Mucosa of descending colon (tissue), 3 donors: Measurements from ENCODE around the gene R3HDM4. TPM values are rescaled to one million over a fixed set of nuclear protein-coding genes. Genes with fewer than 3 reads are reported as not detected.

Experiments
- ATAC-seq: fragments of 200-7000 bp; cut with Tn5 transposase; one replicate; pipeline ENCODE4 v1.9.1; 2020; ENCODE audit warnings: mild to moderate bottlenecking, moderate library complexity
- DNase-seq, 3 donors: peaks; one replicate each; pipeline ENCODE4 v3.0.0-alpha.2; 2020
- H3K36me3 ChIP-seq: fragments of 200-600 bp; one replicate; pipeline ENCODE4 v1.8.0; 2021; ENCODE audit warnings: low read depth, mild to moderate bottlenecking
- H3K4me1 ChIP-seq: fragments of 200-600 bp; one replicate; pipeline ENCODE4 v1.8.0; 2021; ENCODE audit warnings: low read depth, mild to moderate bottlenecking
- H3K4me3 ChIP-seq: fragments of 200-600 bp; one replicate; pipeline ENCODE4 v1.8.0; 2021; ENCODE audit warnings: mild to moderate bottlenecking
- H3K9me3 ChIP-seq: fragments of 200-600 bp; one replicate; pipeline ENCODE4 v1.8.0; 2021; ENCODE audit warnings: mild to moderate bottlenecking
- CTCF ChIP-seq: fragments of 200-600 bp; IDR thresholded peaks from one replicate; pipeline ENCODE4 v1.8.0; 2022; ENCODE audit warnings: antibody characterized with exemption, mild to moderate bottlenecking
- intact Hi-C, 2 donors: fragments of 100-400 bp; cut with DNase I in 1 of 2; cut with micrococcal nuclease in 1 of 2; formaldehyde crosslinking; loops; one replicate each; pipeline versions ENCODE4 v1.11.0 to v1.11.1; 2022; cut with DNase I, micrococcal nuclease
- total RNA-seq, 3 donors: library from RNA; stranded (reverse); fragmentation: NEBNext Ultra II Directional in 2 of 3; extraction: Animal tissue kit (Norgen Biotek cat#: 25700) in 2 of 3; gene quantifications; one replicate each; pipeline versions ENCODE4 v1.2.1 to v1.2.4, GENCODE V29; 2021 to 2023
- donor health status: DM: no; HTN: no; CAD: no; lungs with moderate emphysema.
- donor health status: DM: no; HTN: no; CAD: no.
- donor health status: DM: no; HTN: yes; CAD: no.

R3HDM4 gene
- total RNA-seq, 3 donors from 2014 or later = 52.6 to 62.6 (median 54.8) TPM

- ATAC-seq (no peak), DNase-seq (peak in 1 of 3 donors; percentile 52)
- TF ChIP-seq CTCF = no peak
- Histone ChIP-seq H3K9me3 (no peaks in the 10 kb centered on the region), H3K4me3 (no peak overlapping the region), H3K36me3 (no peaks in the 10 kb centered on the region), H3K4me1 (peaks cover 24% of the 10 kb centered on the region)
- intact Hi-C loops = no loop called here
These were observed 30.6 kb upstream of the R3HDM4 start for GRCh38 chr19:943551-944170.

- H3K4me3 ChIP-seq = no peak overlapping the region
- no peak for ATAC-seq
- peak in 1 of 3 donors; percentile 52 for DNase-seq
- TF ChIP-seq CTCF = no peak
- no peaks in the 10 kb centered on the region for H3K9me3 ChIP-seq
- H3K4me1 ChIP-seq = peaks cover 24% of the 10 kb centered on the region
- intact Hi-C loops = no loop called here
- no peaks in the 10 kb centered on the region for H3K36me3 ChIP-seq
These were observed 29.2 kb upstream of the R3HDM4 start for GRCh38 chr19:942133-942645.

- Histone ChIP-seq H3K9me3 (no peaks in the 10 kb centered on the region), H3K36me3 (no peaks in the 10 kb centered on the region), H3K4me1 (peaks cover 24% of the 10 kb centered on the region), H3K4me3 (no peak overlapping the region)
- ATAC-seq (no peak), DNase-seq (no peak)
- TF ChIP-seq CTCF = no peak
- intact Hi-C loops = no loop called here
These were observed 28.5 kb upstream of the R3HDM4 start for GRCh38 chr19:941292-942132.

- intact Hi-C loops = no loop called here
- H3K9me3 ChIP-seq = no peaks in the 10 kb centered on the region
- H3K4me3 ChIP-seq = no peak overlapping the region
- peaks cover 24% of the 10 kb centered on the region for H3K4me1 ChIP-seq
- H3K36me3 ChIP-seq = no peaks in the 10 kb centered on the region
- DNase-seq (peak; percentile 83 to 88 (median 86)), ATAC-seq (peak; percentile 88)
- no peak for TF ChIP-seq CTCF
These were observed 27.7 kb upstream of the R3HDM4 start for GRCh38 chr19:940591-941291.

- Histone ChIP-seq H3K36me3 (no peaks in the 10 kb centered on the region), H3K9me3 (no peaks in the 10 kb centered on the region), H3K4me1 (peaks cover 26% of the 10 kb centered on the region), H3K4me3 (no peak overlapping the region)
- intact Hi-C loops = no loop called here
- ATAC-seq = no peak
- TF ChIP-seq CTCF = no peak
- no peak for DNase-seq
These were observed 26.9 kb upstream of the R3HDM4 start for GRCh38 chr19:939922-940321.
